Subcutaneous adipose tissue (tissue), 4 donors: ENCODE results near the gene FAM78B. TPM values are rescaled to one million over a fixed set of nuclear protein-coding genes. Genes with fewer than 3 reads are reported as not detected.

Experiments used
- total RNA-seq, 4 donors: library from RNA; depleted of rRNA; stranded (reverse); fragments of >200 nt; gene quantifications; one replicate each; pipeline ENCODE4 v1.1.0, GENCODE V29; 2016
- TF ChIP-seq, protein P1 (sequence below): fragments of 450-650 bp; IDR thresholded peaks from one replicate; pipeline ENCODE4 v1.5.1; 2016; ENCODE audit warnings: low read depth, mild to moderate bottlenecking, control low read depth, antibody characterized with exemption, moderate library complexity

Gene FAM78B
- total RNA-seq, 4 donors from 2014 or later, result 0.44 to 2.9 (median 1.0) TPM

DNA sequence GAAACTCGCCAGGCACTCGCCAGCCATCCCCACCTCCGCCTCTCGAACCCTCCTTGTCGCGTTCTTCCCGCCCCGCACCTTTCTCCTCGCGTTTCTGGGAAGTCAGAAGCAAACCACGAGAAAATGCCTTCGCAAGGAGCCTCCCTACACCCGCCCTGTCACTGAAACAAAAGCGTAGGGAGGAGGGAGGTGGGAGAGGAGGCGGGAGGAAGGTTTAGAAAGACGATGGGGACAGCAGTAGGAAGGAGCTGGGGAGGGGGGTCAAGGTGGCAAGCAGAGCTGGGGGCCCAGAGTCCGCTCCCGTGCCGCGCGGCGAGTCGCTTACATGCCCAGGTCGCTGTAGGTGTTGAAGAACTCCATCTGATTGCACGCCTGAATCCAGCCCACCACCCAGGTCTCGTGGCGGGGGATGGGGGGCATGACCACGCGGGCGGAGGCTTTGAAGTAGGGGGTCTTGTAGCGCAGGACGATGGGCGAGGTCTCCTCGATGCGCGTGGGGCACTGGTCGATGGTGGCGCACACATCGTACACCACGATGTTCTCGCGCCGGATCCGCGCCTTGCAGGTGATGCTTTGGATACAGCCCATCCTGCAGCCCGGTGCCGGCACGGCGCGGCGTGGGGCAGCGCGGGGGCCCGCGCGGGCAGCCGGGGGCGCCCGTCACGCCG lies 1.0 kb downstream of the FAM78B start:
- TF ChIP-seq, protein P1, sequence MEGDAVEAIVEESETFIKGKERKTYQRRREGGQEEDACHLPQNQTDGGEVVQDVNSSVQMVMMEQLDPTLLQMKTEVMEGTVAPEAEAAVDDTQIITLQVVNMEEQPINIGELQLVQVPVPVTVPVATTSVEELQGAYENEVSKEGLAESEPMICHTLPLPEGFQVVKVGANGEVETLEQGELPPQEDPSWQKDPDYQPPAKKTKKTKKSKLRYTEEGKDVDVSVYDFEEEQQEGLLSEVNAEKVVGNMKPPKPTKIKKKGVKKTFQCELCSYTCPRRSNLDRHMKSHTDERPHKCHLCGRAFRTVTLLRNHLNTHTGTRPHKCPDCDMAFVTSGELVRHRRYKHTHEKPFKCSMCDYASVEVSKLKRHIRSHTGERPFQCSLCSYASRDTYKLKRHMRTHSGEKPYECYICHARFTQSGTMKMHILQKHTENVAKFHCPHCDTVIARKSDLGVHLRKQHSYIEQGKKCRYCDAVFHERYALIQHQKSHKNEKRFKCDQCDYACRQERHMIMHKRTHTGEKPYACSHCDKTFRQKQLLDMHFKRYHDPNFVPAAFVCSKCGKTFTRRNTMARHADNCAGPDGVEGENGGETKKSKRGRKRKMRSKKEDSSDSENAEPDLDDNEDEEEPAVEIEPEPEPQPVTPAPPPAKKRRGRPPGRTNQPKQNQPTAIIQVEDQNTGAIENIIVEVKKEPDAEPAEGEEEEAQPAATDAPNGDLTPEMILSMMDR, result no peak

DNA sequence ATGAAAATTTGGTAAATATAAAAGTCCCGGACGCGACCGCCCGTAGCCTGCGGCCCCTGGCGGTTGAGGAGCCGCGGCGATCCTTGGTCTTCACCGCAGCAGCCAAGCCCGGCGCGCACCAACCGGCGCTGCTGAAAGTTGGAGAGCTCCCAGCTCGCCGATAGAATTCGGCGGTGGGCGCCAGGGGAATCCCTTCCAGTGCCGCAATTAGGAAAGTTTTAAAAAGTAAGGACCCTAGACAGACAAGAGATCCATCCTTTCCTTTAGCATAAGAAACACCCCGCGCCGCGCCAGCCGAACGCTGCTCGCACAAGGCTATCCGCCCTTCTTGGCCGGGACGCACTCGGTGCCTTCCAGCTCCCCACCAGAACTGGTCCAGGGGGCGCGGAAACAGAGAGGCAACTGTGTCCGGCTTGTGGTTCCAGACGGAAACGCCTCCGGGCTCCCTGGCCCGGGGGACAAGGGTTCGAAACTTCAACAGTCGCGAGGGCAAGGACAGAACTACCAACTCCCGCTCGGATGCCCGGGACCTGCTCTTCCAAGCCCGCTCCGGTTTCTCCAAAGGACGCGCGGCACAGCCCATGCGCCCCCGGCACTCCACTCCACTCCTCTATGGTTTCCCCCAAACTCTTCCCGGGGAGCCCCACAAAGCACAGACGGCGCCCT lies 1.7 kb downstream of the FAM78B start:
- TF ChIP-seq, protein P1, result no peak

DNA sequence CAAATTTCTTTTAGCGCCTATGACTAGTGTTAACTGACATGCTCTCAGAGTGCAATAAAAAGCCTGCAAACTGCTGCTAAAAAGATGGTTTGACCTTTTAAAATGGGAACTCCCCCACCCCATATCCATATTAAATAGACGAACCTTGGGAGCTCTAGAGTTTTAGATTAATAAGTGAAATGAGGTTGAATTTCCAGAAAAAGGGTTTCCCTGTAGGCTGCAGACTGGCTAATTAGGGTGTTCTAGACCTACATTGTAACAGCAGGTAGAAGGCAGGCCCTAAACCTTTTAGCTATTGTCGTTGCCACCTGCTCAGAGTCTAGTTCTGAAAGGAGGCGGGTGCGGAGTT lies 2.2 kb downstream of the FAM78B start:
- TF ChIP-seq, protein P1, result no peak

DNA sequence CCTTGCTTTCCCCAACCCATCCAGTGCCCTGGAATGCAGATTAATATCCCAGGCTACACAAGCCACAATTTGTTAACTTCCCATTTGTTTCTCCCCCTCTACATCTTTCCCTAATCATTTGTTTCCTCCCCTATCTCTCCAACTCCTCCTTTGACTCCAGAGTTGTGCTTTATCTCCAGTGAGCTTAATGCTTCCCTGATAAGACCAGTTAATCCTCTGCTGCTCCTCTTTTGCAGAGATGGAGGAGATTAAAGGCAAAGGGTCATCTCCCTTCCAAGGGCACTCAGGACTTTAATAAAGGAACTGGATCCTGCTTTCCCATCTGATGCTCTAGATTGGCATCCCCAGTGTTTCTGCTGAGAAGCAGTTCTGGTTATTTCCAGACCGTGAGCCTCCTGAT lies 7.1 kb downstream of the FAM78B start:
- TF ChIP-seq, protein P1, result no peak

DNA sequence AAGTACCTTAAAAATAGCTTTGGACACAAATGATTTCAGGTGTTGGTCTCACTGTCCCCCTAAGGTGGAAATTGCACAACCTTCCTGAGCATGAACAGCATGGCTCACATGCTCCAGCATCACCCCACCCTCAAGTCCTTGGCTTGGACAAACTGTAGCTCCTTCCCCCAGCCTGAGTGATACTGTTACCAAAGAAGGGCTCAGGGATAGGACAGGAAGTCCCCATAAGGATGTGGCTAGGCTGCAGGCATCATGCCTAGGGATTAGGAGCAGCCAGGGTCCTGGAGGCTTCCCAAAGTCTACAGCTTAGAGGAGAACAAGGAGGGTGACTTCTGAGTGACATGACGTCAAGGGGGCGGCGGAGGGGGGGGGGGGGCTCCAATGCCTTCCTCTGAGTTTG lies 10.1 kb downstream of the FAM78B start:
- TF ChIP-seq, protein P1, result no peak

DNA sequence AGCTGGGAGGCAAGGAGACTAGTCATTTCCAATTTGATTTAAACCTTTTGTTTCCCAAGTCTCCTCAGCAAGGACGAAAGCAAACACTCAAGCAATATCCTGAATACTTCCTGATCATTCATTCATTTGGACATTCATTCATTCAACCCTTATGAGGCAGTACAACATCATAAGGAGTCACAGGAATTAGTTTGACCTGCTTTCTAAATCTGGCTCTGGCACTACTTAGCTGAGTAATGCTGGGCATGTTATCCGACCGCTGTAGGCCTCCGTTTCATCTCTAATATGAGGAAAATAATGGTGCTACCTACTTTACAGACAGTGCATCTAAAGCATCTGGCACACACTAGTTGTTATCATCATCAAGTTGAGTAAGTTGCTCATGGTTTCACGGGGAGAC lies 11.7 kb downstream of the FAM78B start:
- TF ChIP-seq, protein P1, result no peak

DNA sequence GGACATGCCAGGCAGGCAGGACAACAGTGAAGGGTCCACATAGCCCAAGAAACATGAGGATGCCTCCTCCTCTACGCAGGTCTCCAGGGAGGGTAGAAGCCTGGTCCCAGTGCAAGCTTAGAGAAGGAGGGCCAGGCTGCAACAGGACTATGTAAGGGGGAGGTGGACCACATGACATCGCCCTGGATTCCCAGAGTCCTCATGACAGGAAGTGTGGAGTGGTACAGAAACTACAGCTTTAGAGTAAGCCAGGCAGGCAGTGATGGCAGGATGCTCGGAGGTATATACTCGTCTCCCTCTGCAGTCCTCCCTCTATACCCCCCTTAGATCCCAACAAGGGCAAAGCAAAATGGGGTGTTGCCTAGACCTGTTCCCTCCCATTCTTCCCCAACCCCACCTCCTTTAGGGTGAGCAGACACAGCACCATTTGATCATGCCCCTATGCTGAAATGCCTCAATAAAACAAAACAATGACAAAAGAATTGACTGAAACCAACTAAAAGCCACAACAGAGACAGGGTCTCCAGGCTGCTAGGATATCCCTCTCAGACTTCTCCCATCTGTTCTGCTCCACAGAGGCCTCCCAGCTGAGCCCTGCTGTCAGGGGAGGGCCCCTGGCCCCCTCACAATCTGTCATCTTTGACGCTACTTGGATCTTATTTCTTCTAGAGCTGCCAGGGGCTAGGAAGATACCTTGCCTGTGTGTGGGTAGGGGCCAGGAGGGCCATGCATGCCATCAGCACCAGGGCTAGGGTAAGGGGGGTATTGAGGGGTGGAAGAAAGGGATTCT lies 13.1 kb downstream of the FAM78B start:
- TF ChIP-seq, protein P1, result no peak
